ENCODE results near the gene NUDT14. TPM values are rescaled to one million over a fixed set of nuclear protein-coding genes. Genes with fewer than 3 reads are reported as not detected.
A peak's percentile ranks its signal among the peaks of the same experiment; 100 is the strongest.

Gene NUDT14
- total and polyA plus RNA-seq, 2 donors: 17.2 to 18.1 TPM

- Histone ChIP-seq H3K4me1 (ENCODE audit: control insufficient read depth in 2 of 2, insufficient read depth in 2 of 2, low read length in 2 of 2) (peaks cover 0 to 14% of the 10 kb centered on the region in 2 donors), H3K27me3 (ENCODE audit: control insufficient read depth in 2 of 2, insufficient read depth in 1 of 2, low read length in 1 of 2) (peaks cover 42 to 74% of the 10 kb centered on the region in 2 donors), H3K9me3 (ENCODE audit: control insufficient read depth in 2 of 2, insufficient read depth in 1 of 2, low read length in 1 of 2) (no peaks in the 10 kb centered on the region), H3K4me3 (ENCODE audit: low read length in 2 of 2) (no peak overlapping the region), H3K27ac (ENCODE audit: low read depth in 1 of 2, low read length in 1 of 2) (no peak overlapping the region), H3K36me3 (ENCODE audit: control insufficient read depth in 2 of 2, insufficient read depth in 2 of 2, low read length in 1 of 2) (no peaks in the 10 kb centered on the region)
- DNase-seq (ENCODE audit: low read depth in 6 of 9, low spot score in 9 of 9): peak in 1 of 9 donors; percentile 41
- 32% methylated on average over 20 of the region's 20 CpGs for WGBS
Observed at GRCh38 chr14:105201925-105202513, 20.9 kb upstream of the NUDT14 start.

GRCh38 chr14:105201156-105201924 is 20.2 kb upstream of the NUDT14 start:
- DNase-seq (ENCODE audit: low read depth in 6 of 9, low spot score in 9 of 9): no peak
- H3K9me3 ChIP-seq (ENCODE audit: control insufficient read depth in 2 of 2, insufficient read depth in 1 of 2, low read length in 1 of 2): no peaks in the 10 kb centered on the region
- H3K4me3 ChIP-seq (ENCODE audit: low read length in 2 of 2): no peak overlapping the region
- peaks cover 0 to 16% of the 10 kb centered on the region in 2 donors for H3K4me1 ChIP-seq (ENCODE audit: control insufficient read depth in 2 of 2, insufficient read depth in 2 of 2, low read length in 2 of 2)
- H3K27me3 ChIP-seq (ENCODE audit: control insufficient read depth in 2 of 2, insufficient read depth in 1 of 2, low read length in 1 of 2): peaks cover 49 to 81% of the 10 kb centered on the region in 2 donors
- H3K27ac ChIP-seq (ENCODE audit: low read depth in 1 of 2, low read length in 1 of 2): no peak overlapping the region
- 36% methylated on average over 28 of the region's 28 CpGs for WGBS
- H3K36me3 ChIP-seq (ENCODE audit: control insufficient read depth in 2 of 2, insufficient read depth in 2 of 2, low read length in 1 of 2): no peaks in the 10 kb centered on the region

GRCh38 chr14:105200641-105201040 is 19.5 kb upstream of the NUDT14 start:
- Histone ChIP-seq H3K27ac (ENCODE audit: low read depth in 1 of 2, low read length in 1 of 2) (no peak overlapping the region), H3K27me3 (ENCODE audit: control insufficient read depth in 2 of 2, insufficient read depth in 1 of 2, low read length in 1 of 2) (peaks cover 54 to 88% of the 10 kb centered on the region in 2 donors), H3K9me3 (ENCODE audit: control insufficient read depth in 2 of 2, insufficient read depth in 1 of 2, low read length in 1 of 2) (no peaks in the 10 kb centered on the region), H3K36me3 (ENCODE audit: control insufficient read depth in 2 of 2, insufficient read depth in 2 of 2, low read length in 1 of 2) (no peaks in the 10 kb centered on the region), H3K4me3 (ENCODE audit: low read length in 2 of 2) (no peak overlapping the region), H3K4me1 (ENCODE audit: control insufficient read depth in 2 of 2, insufficient read depth in 2 of 2, low read length in 2 of 2) (peaks cover 0 to 23% of the 10 kb centered on the region in 2 donors)
- WGBS: 85% methylated on average over 16 of the region's 16 CpGs
- DNase-seq (ENCODE audit: low read depth in 6 of 9, low spot score in 9 of 9): no peak

GRCh38 chr14:105200074-105200473 is 19.0 kb upstream of the NUDT14 start:
- Histone ChIP-seq H3K4me1 (ENCODE audit: control insufficient read depth in 2 of 2, insufficient read depth in 2 of 2, low read length in 2 of 2) (peaks cover 0 to 28% of the 10 kb centered on the region in 2 donors), H3K27ac (ENCODE audit: low read depth in 1 of 2, low read length in 1 of 2) (no peak overlapping the region), H3K27me3 (ENCODE audit: control insufficient read depth in 2 of 2, insufficient read depth in 1 of 2, low read length in 1 of 2) (peaks cover 60 to 94% of the 10 kb centered on the region in 2 donors), H3K9me3 (ENCODE audit: control insufficient read depth in 2 of 2, insufficient read depth in 1 of 2, low read length in 1 of 2) (no peaks in the 10 kb centered on the region), H3K36me3 (ENCODE audit: control insufficient read depth in 2 of 2, insufficient read depth in 2 of 2, low read length in 1 of 2) (no peaks in the 10 kb centered on the region), H3K4me3 (ENCODE audit: low read length in 2 of 2) (no peak overlapping the region)
- no peak for DNase-seq (ENCODE audit: low read depth in 6 of 9, low spot score in 9 of 9)
- 91% methylated on average over 10 of the region's 10 CpGs for WGBS

- peaks cover 0 to 38% of the 10 kb centered on the region in 2 donors for H3K4me1 ChIP-seq (ENCODE audit: control insufficient read depth in 2 of 2, insufficient read depth in 2 of 2, low read length in 2 of 2)
- peaks cover 60 to 98% of the 10 kb centered on the region in 2 donors for H3K27me3 ChIP-seq (ENCODE audit: control insufficient read depth in 2 of 2, insufficient read depth in 1 of 2, low read length in 1 of 2)
- no peak for DNase-seq (ENCODE audit: low read depth in 6 of 9, low spot score in 9 of 9)
- H3K27ac ChIP-seq (ENCODE audit: low read depth in 1 of 2, low read length in 1 of 2): no peak overlapping the region
- no peaks in the 10 kb centered on the region for H3K9me3 ChIP-seq (ENCODE audit: control insufficient read depth in 2 of 2, insufficient read depth in 1 of 2, low read length in 1 of 2)
- H3K36me3 ChIP-seq (ENCODE audit: control insufficient read depth in 2 of 2, insufficient read depth in 2 of 2, low read length in 1 of 2): no peaks in the 10 kb centered on the region
- 56% methylated on average over 18 of the region's 18 CpGs for WGBS
- no peak overlapping the region for H3K4me3 ChIP-seq (ENCODE audit: low read length in 2 of 2)
Observed at GRCh38 chr14:105199093-105199492, 18.0 kb upstream of the NUDT14 start.

GRCh38 chr14:105198588-105198987 is 17.5 kb upstream of the NUDT14 start:
- Histone ChIP-seq H3K9me3 (ENCODE audit: control insufficient read depth in 2 of 2, insufficient read depth in 1 of 2, low read length in 1 of 2) (no peaks in the 10 kb centered on the region), H3K4me3 (ENCODE audit: low read length in 2 of 2) (no peak overlapping the region), H3K27ac (ENCODE audit: low read depth in 1 of 2, low read length in 1 of 2) (no peak overlapping the region), H3K36me3 (ENCODE audit: control insufficient read depth in 2 of 2, insufficient read depth in 2 of 2, low read length in 1 of 2) (no peaks in the 10 kb centered on the region), H3K27me3 (ENCODE audit: control insufficient read depth in 2 of 2, insufficient read depth in 1 of 2, low read length in 1 of 2) (peaks cover 63 to 99% of the 10 kb centered on the region in 2 donors), H3K4me1 (ENCODE audit: control insufficient read depth in 2 of 2, insufficient read depth in 2 of 2, low read length in 2 of 2) (peaks cover 0 to 43% of the 10 kb centered on the region in 2 donors)
- no peak for DNase-seq (ENCODE audit: low read depth in 6 of 9, low spot score in 9 of 9)
- WGBS: 89% methylated on average over 4 of the region's 4 CpGs

- no peaks in the 10 kb centered on the region for H3K9me3 ChIP-seq (ENCODE audit: control insufficient read depth in 2 of 2, insufficient read depth in 1 of 2, low read length in 1 of 2)
- no peaks in the 10 kb centered on the region for H3K36me3 ChIP-seq (ENCODE audit: control insufficient read depth in 2 of 2, insufficient read depth in 2 of 2, low read length in 1 of 2)
- DNase-seq (ENCODE audit: low read depth in 6 of 9, low spot score in 9 of 9): peak in 1 of 9 donors; percentile 40
- peaks cover 60 to 96% of the 10 kb centered on the region in 2 donors for H3K27me3 ChIP-seq (ENCODE audit: control insufficient read depth in 2 of 2, insufficient read depth in 1 of 2, low read length in 1 of 2)
- peaks cover 0 to 50% of the 10 kb centered on the region in 2 donors for H3K4me1 ChIP-seq (ENCODE audit: control insufficient read depth in 2 of 2, insufficient read depth in 2 of 2, low read length in 2 of 2)
- no peak overlapping the region for H3K4me3 ChIP-seq (ENCODE audit: low read length in 2 of 2)
- no peak overlapping the region for H3K27ac ChIP-seq (ENCODE audit: low read depth in 1 of 2, low read length in 1 of 2)
- 6% methylated on average over 15 of the region's 15 CpGs for WGBS
Observed at GRCh38 chr14:105197211-105197641, 16.1 kb upstream of the NUDT14 start.

- H3K9me3 ChIP-seq (ENCODE audit: control insufficient read depth in 2 of 2, insufficient read depth in 1 of 2, low read length in 1 of 2): no peaks in the 10 kb centered on the region
- peaks cover 52 to 91% of the 10 kb centered on the region in 2 donors for H3K27me3 ChIP-seq (ENCODE audit: control insufficient read depth in 2 of 2, insufficient read depth in 1 of 2, low read length in 1 of 2)
- H3K36me3 ChIP-seq (ENCODE audit: control insufficient read depth in 2 of 2, insufficient read depth in 2 of 2, low read length in 1 of 2): no peaks in the 10 kb centered on the region
- WGBS: 2% methylated on average over 58 of the region's 58 CpGs
- H3K27ac ChIP-seq (ENCODE audit: low read depth in 1 of 2, low read length in 1 of 2): no peak overlapping the region
- DNase-seq (ENCODE audit: low read depth in 6 of 9, low spot score in 9 of 9): no peak
- peaks cover 0 to 42% of the 10 kb centered on the region in 2 donors for H3K4me1 ChIP-seq (ENCODE audit: control insufficient read depth in 2 of 2, insufficient read depth in 2 of 2, low read length in 2 of 2)
- no peak overlapping the region for H3K4me3 ChIP-seq (ENCODE audit: low read length in 2 of 2)
Observed at GRCh38 chr14:105196265-105196960, 15.3 kb upstream of the NUDT14 start.

All from thymus (tissue), 11 donors.